ENCODE results near the gene OBSL1. TPM values are rescaled to one million over a fixed set of nuclear protein-coding genes. Genes with fewer than 3 reads are reported as not detected.

The OBSL1 gene
- total RNA-seq, 4 donors from 2014 or later: 47.9 to 72.9 (median 56.5) TPM

GRCh38 chr2:219505585-219505984 is 65.8 kb downstream of the OBSL1 start:
- intact Hi-C loops (cut with DNase I; ENCODE audit: low total_unique reads): no loop called here
- DNase-seq (no peak), ATAC-seq (no peak)
- Histone ChIP-seq H3K27ac (no peak overlapping the region), H3K36me3 (peaks cover 0 to 46% of the 10 kb centered on the region in 2 donors), H3K27me3 (peaks cover 0 to 7% (median 5%) of the 10 kb centered on the region in 3 donors), H3K4me3 (no peak overlapping the region), H3K9me3 (no peaks in the 10 kb centered on the region), H3K4me1 (peaks cover 7 to 12% of the 10 kb centered on the region in 2 donors)
- TF ChIP-seq, protein P1, sequence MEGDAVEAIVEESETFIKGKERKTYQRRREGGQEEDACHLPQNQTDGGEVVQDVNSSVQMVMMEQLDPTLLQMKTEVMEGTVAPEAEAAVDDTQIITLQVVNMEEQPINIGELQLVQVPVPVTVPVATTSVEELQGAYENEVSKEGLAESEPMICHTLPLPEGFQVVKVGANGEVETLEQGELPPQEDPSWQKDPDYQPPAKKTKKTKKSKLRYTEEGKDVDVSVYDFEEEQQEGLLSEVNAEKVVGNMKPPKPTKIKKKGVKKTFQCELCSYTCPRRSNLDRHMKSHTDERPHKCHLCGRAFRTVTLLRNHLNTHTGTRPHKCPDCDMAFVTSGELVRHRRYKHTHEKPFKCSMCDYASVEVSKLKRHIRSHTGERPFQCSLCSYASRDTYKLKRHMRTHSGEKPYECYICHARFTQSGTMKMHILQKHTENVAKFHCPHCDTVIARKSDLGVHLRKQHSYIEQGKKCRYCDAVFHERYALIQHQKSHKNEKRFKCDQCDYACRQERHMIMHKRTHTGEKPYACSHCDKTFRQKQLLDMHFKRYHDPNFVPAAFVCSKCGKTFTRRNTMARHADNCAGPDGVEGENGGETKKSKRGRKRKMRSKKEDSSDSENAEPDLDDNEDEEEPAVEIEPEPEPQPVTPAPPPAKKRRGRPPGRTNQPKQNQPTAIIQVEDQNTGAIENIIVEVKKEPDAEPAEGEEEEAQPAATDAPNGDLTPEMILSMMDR (IDR thresholded peaks at IDR 0.05 in 4 of 5, conservative IDR thresholded peaks at IDR 0.05 in 1 of 5): no peak
- no peak for TF ChIP-seq POLR2A (IDR thresholded peaks at IDR 0.05)
- in situ Hi-C loops (cut with MboI; ENCODE audit: low sequenced_read_pairs in 4 of 4): no loop called here

GRCh38 chr2:219502618-219503017 is 68.7 kb downstream of the OBSL1 start:
- H3K9me3 ChIP-seq: no peaks in the 10 kb centered on the region
- intact Hi-C loops (cut with DNase I; ENCODE audit: low total_unique reads) (no loop called here), in situ Hi-C loops (cut with MboI; ENCODE audit: low sequenced_read_pairs in 4 of 4) (no loop called here)
- peaks cover 0 to 46% of the 10 kb centered on the region in 2 donors for H3K36me3 ChIP-seq
- no peak for ATAC-seq
- peaks cover 16 to 20% of the 10 kb centered on the region in 2 donors for H3K4me1 ChIP-seq
- H3K4me3 ChIP-seq: no peak overlapping the region
- H3K27ac ChIP-seq: no peak overlapping the region
- no peak for TF ChIP-seq POLR2A (IDR thresholded peaks at IDR 0.05)
- TF ChIP-seq, protein P1 (IDR thresholded peaks at IDR 0.05 in 4 of 5, conservative IDR thresholded peaks at IDR 0.05 in 1 of 5): no peak
- H3K27me3 ChIP-seq: no peaks in the 10 kb centered on the region
- DNase-seq: no peak

GRCh38 chr2:219501849-219502248 is 69.5 kb downstream of the OBSL1 start:
- DNase-seq (no peak), ATAC-seq (no peak)
- Histone ChIP-seq H3K9me3 (no peaks in the 10 kb centered on the region), H3K4me3 (no peak overlapping the region), H3K27me3 (no peaks in the 10 kb centered on the region), H3K4me1 (peaks cover 24 to 27% of the 10 kb centered on the region in 2 donors), H3K36me3 (peaks cover 0 to 46% of the 10 kb centered on the region in 2 donors), H3K27ac (no peak overlapping the region)
- in situ Hi-C loops (cut with MboI; ENCODE audit: low sequenced_read_pairs in 4 of 4) (no loop called here), intact Hi-C loops (cut with DNase I; ENCODE audit: low total_unique reads) (no loop called here)
- TF ChIP-seq, protein P1 (IDR thresholded peaks at IDR 0.05 in 4 of 5, conservative IDR thresholded peaks at IDR 0.05 in 1 of 5): no peak
- TF ChIP-seq POLR2A (IDR thresholded peaks at IDR 0.05): no peak

Small RNA genes within 50 kb of the gene (microRNA-seq; reads per million reads assigned to microRNA genes)
- gene MIR3132 (ENCODE audit: borderline replicate concordance in 2 of 2): 1.2 to 1.7 reads per million in 2 donors

Other genes starting within 250 kb of the OBSL1 start
- gene RESP18, start 238.8 kb downstream of the OBSL1 start, total RNA-seq: not detected
- gene DNPEP, start 183.6 kb downstream of the OBSL1 start, total RNA-seq: 100 to 1,000 TPM in 1 of 4 donors, 10 to 100 TPM in 3; 56.0 to 147 (median 65.3) TPM
- over 10,000 TPM; 19,008 to 28,635 (median 23,575) TPM for gene DES, start 153.2 kb downstream of the OBSL1 start, total RNA-seq
- gene SPEG, start 136.7 kb downstream of the OBSL1 start, total RNA-seq: 100 to 1,000 TPM; 104 to 387 (median 222) TPM
- 10 to 100 TPM; 18.0 to 25.8 (median 24.4) TPM for gene GMPPA, start 72.6 kb downstream of the OBSL1 start, total RNA-seq
- under 1 TPM in 1 of 4 donors, not detected in 3; 0.11 TPM for gene ASIC4, start 57.1 kb downstream of the OBSL1 start, total RNA-seq
- gene CHPF, start 27.7 kb downstream of the OBSL1 start, total RNA-seq: 10 to 100 TPM; 21.0 to 50.5 (median 37.2) TPM
- 1 to 10 TPM in 3 of 4 donors, under 1 TPM in 1; 0.87 to 6.7 (median 3.3) TPM for gene TMEM198, start 27.5 kb downstream of the OBSL1 start, total RNA-seq
- 1 to 10 TPM in 1 of 4 donors, under 1 TPM in 1, not detected in 2; 0.29 to 3.5 TPM for gene INHA, start 771 bp upstream of the OBSL1 start, total RNA-seq
- gene STK11IP, start 26.3 kb upstream of the OBSL1 start, total RNA-seq: 1 to 10 TPM; 5.4 to 7.5 (median 6.5) TPM
- under 1 TPM in 3 of 4 donors, not detected in 1; 0.25 to 0.35 (median 0.29) TPM for gene SLC4A3, start 56.1 kb upstream of the OBSL1 start, total RNA-seq

All from gastrocnemius medialis (tissue), 4 donors.